Lower leg skin (tissue), 4 donors: Measurements from ENCODE around the gene ZNF493. TPM values are rescaled to one million over a fixed set of nuclear protein-coding genes. Genes with fewer than 3 reads are reported as not detected.

Experiments
- DNase-seq, 2 donors: peaks; one replicate each; pipeline ENCODE4 v3.0.0-alpha.2; 2019; ENCODE audit warnings: low spot score in 2 of 2
- H3K4me3 ChIP-seq: fragments of 200-600 bp; sonication (generic); 2 replicates; pipeline ENCODE4 v1.5.1; 2017; ENCODE audit warnings: mild to moderate bottlenecking, low read depth; ENCODE audit not compliant: poor library complexity, severe bottlenecking
- CTCF ChIP-seq, 3 donors: fragments of 450-650 bp; IDR thresholded peaks; one replicate each; pipeline ENCODE4 v1.5.1; 2016; ENCODE audit warnings: antibody characterized with exemption in 3 of 3, mild to moderate bottlenecking in 3 of 3, moderate library complexity in 2 of 3
- POLR2A ChIP-seq, 2 donors: fragments of 450-650 bp; IDR thresholded peaks; one replicate each; pipeline ENCODE4 v1.6.1; 2016 to 2017; ENCODE audit warnings: antibody characterized with exemption in 2 of 2, mild to moderate bottlenecking in 1 of 2, moderate library complexity in 1 of 2
- WGBS, 2 donors: methylation state at CpG; one replicate each; pipeline ENCODE4 v1.1.5; 2018; 5-methylcytosine and 5-hydroxymethylcytosine counted together
- intact Hi-C: fragments of 100-400 bp; cut with DNase I; formaldehyde crosslinking; loops from one replicate; pipeline ENCODE4 v1.15.0; 2023; ENCODE audit warnings: low total_unique reads
- total RNA-seq, 4 donors: library from RNA; depleted of rRNA; stranded (reverse); fragments of >200 nt; gene quantifications; one replicate each; pipeline ENCODE4 v1.1.0, GENCODE V29; 2016

Gene ZNF493
- total RNA-seq, 4 donors from 2014 or later: 7.8 to 25.5 (median 16.2) TPM

DNA sequence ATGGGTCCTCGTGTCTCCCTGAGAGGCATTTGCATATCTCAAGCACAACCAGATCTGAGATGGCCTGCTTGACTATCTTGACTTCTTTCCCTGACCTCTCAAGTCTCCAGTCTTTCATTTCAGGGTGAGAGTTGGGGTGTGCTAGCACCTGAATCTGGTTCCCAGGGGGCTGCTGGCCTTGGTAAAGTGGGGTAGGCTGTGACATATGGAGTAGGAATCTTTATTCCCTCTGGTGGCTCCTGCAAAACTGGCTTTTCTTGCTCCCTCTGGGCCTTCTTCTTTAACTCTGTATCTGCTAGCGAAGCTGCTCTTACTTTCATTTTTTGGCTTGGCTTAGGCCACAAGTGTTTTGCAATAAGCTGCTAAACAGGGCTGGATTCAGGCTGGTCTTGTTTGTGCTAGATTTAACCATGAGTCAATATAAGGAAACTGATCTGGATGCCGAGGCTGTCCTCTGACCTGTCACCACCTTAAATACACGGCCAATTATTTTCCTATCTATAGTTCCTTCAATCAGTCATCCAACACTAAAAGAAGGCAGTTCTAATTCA is 42.3 kb downstream of the ZNF493 start:
- H3K4me3 ChIP-seq: no peak overlapping the region
- 64 to 74% methylated on average over 4 of the region's 4 CpGs for WGBS, 2 donors
- DNase-seq: no peak
- TF ChIP-seq CTCF (IDR thresholded peaks at IDR 0.05): no peak
- no peak for TF ChIP-seq POLR2A (IDR thresholded peaks at IDR 0.05)
- intact Hi-C loops: no loop called here

- H3K4me3 ChIP-seq: no peak overlapping the region
- TF ChIP-seq POLR2A (IDR thresholded peaks at IDR 0.05) (no peak), CTCF (IDR thresholded peaks at IDR 0.05) (no peak)
- 91 to 94% methylated on average over 16 of the region's 16 CpGs for WGBS, 2 donors
- no peak for DNase-seq
- intact Hi-C loops: no loop called here
Observed at GRCh38 chr19:21440321-21440720, 43.4 kb downstream of the ZNF493 start.

GRCh38 chr19:21451187-21451586 is 54.3 kb downstream of the ZNF493 start:
- intact Hi-C loops: no loop called here
- 87 to 92% methylated on average over 3 of the region's 3 CpGs for WGBS, 2 donors
- H3K4me3 ChIP-seq: no peak overlapping the region
- no peak for DNase-seq
- TF ChIP-seq CTCF (IDR thresholded peaks at IDR 0.05): no peak
- TF ChIP-seq POLR2A (IDR thresholded peaks at IDR 0.05): no peak

- WGBS, 2 donors: 95 to 97% methylated on average over 3 of the region's 3 CpGs
- TF ChIP-seq CTCF (IDR thresholded peaks at IDR 0.05) (no peak), POLR2A (IDR thresholded peaks at IDR 0.05) (no peak)
- no peak overlapping the region for H3K4me3 ChIP-seq
- intact Hi-C loops: no loop called here
- DNase-seq: no peak
Observed at GRCh38 chr19:21454901-21455300, 58.0 kb downstream of the ZNF493 start.

- intact Hi-C loops: no loop called here
- TF ChIP-seq CTCF (IDR thresholded peaks at IDR 0.05) (no peak), POLR2A (IDR thresholded peaks at IDR 0.05) (no peak)
- no peak for DNase-seq
- no peak overlapping the region for H3K4me3 ChIP-seq
Observed at GRCh38 chr19:21460686-21461085, 63.8 kb downstream of the ZNF493 start.

DNA sequence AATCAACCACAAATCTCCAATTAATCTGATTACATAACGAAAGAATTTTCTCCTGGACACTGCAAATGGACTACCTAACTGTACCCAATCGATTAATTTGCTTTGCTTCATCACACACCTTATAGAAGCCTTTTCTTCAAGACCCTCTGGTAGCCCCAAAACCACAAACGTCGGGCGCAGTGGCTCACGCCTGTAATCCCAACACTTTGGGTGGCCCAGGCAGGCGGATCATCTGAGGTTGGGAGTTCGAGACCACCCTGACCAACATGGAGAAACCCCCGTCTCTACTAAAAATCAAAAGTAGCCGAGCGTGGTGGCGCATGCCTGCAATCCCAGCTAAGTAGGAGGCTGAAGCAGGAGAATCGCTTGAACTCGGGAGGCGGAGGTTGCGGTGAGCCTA is 65.6 kb downstream of the ZNF493 start:
- TF ChIP-seq POLR2A (IDR thresholded peaks at IDR 0.05) (no peak), CTCF (IDR thresholded peaks at IDR 0.05) (no peak)
- H3K4me3 ChIP-seq: no peak overlapping the region
- WGBS, 2 donors: 91 to 96% methylated on average over 16 of the region's 16 CpGs
- DNase-seq: peak in 1 of 2 donors; percentile 62
- intact Hi-C loops: no loop called here
